Hematopoietic multipotent progenitor cell treated with erythropoietin and hydrocortisone succinate and interleukin-3 and kit ligand, for 15 days (in vitro differentiated cells): ENCODE data around the gene MREG.
A peak's percentile ranks its signal among the peaks of the same experiment; 100 is the strongest.

Source experiments
- DNase-seq: peaks from one replicate; pipeline ENCODE4 v3.0.0-alpha.2; 2015; ENCODE audit warnings: low spot score

Gene MREG

GRCh38 chr2:216013080-216013909 is at the start of gene MREG:
MREG (minus strand) TSS chr2:216013551; CDS start chr2:216013327, 224 bp downstream.
- peak; percentile 79 for DNase-seq

GRCh38 chr2:216059233-216059834 is 46.0 kb upstream of the MREG start:
- DNase-seq, result no peak

GRCh38 chr2:216057688-216058193 is 44.4 kb upstream of the MREG start:
- no peak for DNase-seq

- no peak for DNase-seq
Observed at GRCh38 chr2:216056739-216057138, 43.4 kb upstream of the MREG start.

- DNase-seq, result no peak
Observed at GRCh38 chr2:216055680-216056079, 42.3 kb upstream of the MREG start.

GRCh38 chr2:216052420-216052819 is 39.1 kb upstream of the MREG start:
- DNase-seq, result no peak

GRCh38 chr2:216051350-216051749 is 38.0 kb upstream of the MREG start:
- DNase-seq, result no peak

- no peak for DNase-seq
Observed at GRCh38 chr2:216049452-216049851, 36.1 kb upstream of the MREG start.

- no peak for DNase-seq
Observed at GRCh38 chr2:216047397-216047796, 34.0 kb upstream of the MREG start.

- no peak for DNase-seq
Observed at GRCh38 chr2:216044883-216045486, 31.6 kb upstream of the MREG start.

- DNase-seq, result no peak
Observed at GRCh38 chr2:216043949-216044348, 30.6 kb upstream of the MREG start.

- no peak for DNase-seq
Observed at GRCh38 chr2:216041438-216041837, 28.1 kb upstream of the MREG start.

GRCh38 chr2:216039918-216040317 is 26.6 kb upstream of the MREG start:
- no peak for DNase-seq

- DNase-seq, result peak; percentile 69
Observed at GRCh38 chr2:216034065-216034464, 20.7 kb upstream of the MREG start.

GRCh38 chr2:216033403-216033802 is 20.1 kb upstream of the MREG start:
- DNase-seq, result no peak

GRCh38 chr2:216031960-216032689 is 18.8 kb upstream of the MREG start:
- DNase-seq, result no peak

- DNase-seq, result no peak
Observed at GRCh38 chr2:216030216-216030615, 16.9 kb upstream of the MREG start.

GRCh38 chr2:216029416-216030129 is 16.2 kb upstream of the MREG start:
- no peak for DNase-seq

GRCh38 chr2:216024779-216025336 is 11.5 kb upstream of the MREG start:
- no peak for DNase-seq

- peak; percentile 62 for DNase-seq
Observed at GRCh38 chr2:216023055-216023648, 9.8 kb upstream of the MREG start.
